GM23248 (cell line): ENCODE measurements around the gene TCF23.

Experiments
- EZH2 ChIP-seq: fragments of 200-600 bp; sonication (generic); IDR thresholded peaks from 2 replicates; pipeline ENCODE4 v1.6.1; 2018; ENCODE audit warnings: antibody characterized with exemption, mild to moderate bottlenecking; ENCODE audit not compliant: insufficient read depth, poor library complexity, severe bottlenecking
- EZH2phosphoT487 ChIP-seq: fragments of 200-600 bp; sonication (generic); IDR thresholded peaks from 2 replicates; pipeline ENCODE4 v1.6.1; 2018; ENCODE audit warnings: antibody characterized with exemption, moderate library complexity, mild to moderate bottlenecking, low read depth; ENCODE audit not compliant: insufficient read depth

GRCh38 chr2:27159271-27159670, 10.5 kb downstream of the TCF23 start:
- TF ChIP-seq EZH2phosphoT487 (no peak), EZH2 (no peak)
